H1 (cell line): ENCODE data around the gene STK11. TPM values are rescaled to one million over a fixed set of nuclear protein-coding genes. Genes with fewer than 3 reads are reported as not detected.

ENCODE experiments used
- CTCF ChIA-PET: fragments of 300-600 bp; sonication (Branson Sonifier 250); formaldehyde crosslinking; loops from one replicate; lab custom pipeline; 2021; ENCODE audit not compliant: partially characterized antibody; lab: Charles Lee
- POLR2A ChIA-PET: fragments of 300-600 bp; sonication (Branson Sonifier 250); formaldehyde crosslinking; loops from one replicate; lab custom pipeline; 2021; ENCODE audit warnings: inconsistent platforms; ENCODE audit not compliant: partially characterized antibody; lab: Charles Lee
- DNase-seq, 2 experiments: peaks; one replicate each; pipeline versions ENCODE4 v3.0.0 to v3.0.0-alpha.2; 2010 to 2022; ENCODE audit warnings: low spot score in 2 of 2, low read depth in 1 of 2, mixed read lengths in 1 of 2
- FAIRE-seq: peaks from 2 replicates; lab custom pipeline; 2011; peaks lifted over from hg19 to GRCh38; lab: Jason Lieb, UNC
- H2AFZ ChIP-seq: 2 replicates; pipeline ENCODE4 v1.8.1; 2012; ENCODE audit warnings: low read length, inconsistent platforms
- H2AK5ac ChIP-seq: 2 replicates; pipeline ENCODE4 v1.6.1; 2013; ENCODE audit warnings: low read depth, low read length
- H2BK120ac ChIP-seq: replicated peaks from 2 replicates; pipeline ENCODE3; 2013; ENCODE audit warnings: low read depth, low read length, inconsistent platforms
- H2BK12ac ChIP-seq: 2 replicates; pipeline ENCODE4 v1.6.1; 2013; ENCODE audit warnings: low read depth, low read length
- H2BK15ac ChIP-seq: 2 replicates; pipeline ENCODE4 v1.6.1; 2013; ENCODE audit warnings: low read length
- H2BK20ac ChIP-seq: 2 replicates; pipeline ENCODE4 v1.6.1; 2013; ENCODE audit warnings: low read length
- H2BK5ac ChIP-seq: 2 replicates; pipeline ENCODE4 v1.6.1; 2013; ENCODE audit warnings: low read depth, low read length
- H3K14ac ChIP-seq: 2 replicates; pipeline ENCODE4 v1.6.1; 2013; ENCODE audit warnings: inconsistent platforms; ENCODE audit not compliant: insufficient read length
- H3K18ac ChIP-seq: 2 replicates; pipeline ENCODE4 v1.6.1; 2013; ENCODE audit warnings: low read length; ENCODE audit errors: extremely low read depth
- H3K23ac ChIP-seq: 2 replicates; pipeline ENCODE4 v1.6.1; 2013; ENCODE audit warnings: inconsistent platforms; ENCODE audit not compliant: insufficient read length
- H3K23me2 ChIP-seq: 2 replicates; pipeline ENCODE4 v1.6.1; 2013; ENCODE audit warnings: low read depth, low read length
- H3K27ac ChIP-seq: 2 replicates; pipeline ENCODE4 v1.6.1; 2011; ENCODE audit warnings: low read depth, low read length, inconsistent platforms
- H3K27me3 ChIP-seq, 4 experiments: replicated peaks in 1 of 4; 1 replicate in 1 of 4; 2 replicates in 3 of 4; pipeline versions ENCODE4 v1.6.1 to v1.8.1; 2011 to 2013; ENCODE audit warnings: low read length in 3 of 4, mild to moderate bottlenecking in 3 of 4, inconsistent platforms in 2 of 4, mixed read lengths in 2 of 4, moderate library complexity in 1 of 4; ENCODE audit not compliant: control insufficient read depth in 3 of 4, insufficient read depth in 3 of 4; ENCODE audit errors: extremely low read depth in 1 of 4
- H3K36me3 ChIP-seq, 4 experiments: 2 replicates each; pipeline versions ENCODE4 v1.6.1 to v1.8.1; 2011 to 2013; ENCODE audit warnings: mild to moderate bottlenecking in 4 of 4, low read length in 3 of 4, moderate library complexity in 2 of 4, control low read depth in 1 of 4, inconsistent platforms in 1 of 4; ENCODE audit not compliant: insufficient read depth in 4 of 4, control insufficient read depth in 2 of 4
- H3K4ac ChIP-seq: replicated peaks from 2 replicates; pipeline ENCODE3; 2013; ENCODE audit warnings: low read length, low read depth, mixed read lengths, inconsistent platforms; ENCODE audit not compliant: insufficient read length
- H3K4me1 ChIP-seq, 4 experiments: replicated peaks in 1 of 4; 1 replicate in 1 of 4; 2 replicates in 3 of 4; pipeline versions ENCODE4 v1.6.1 to v1.8.1; 2011 to 2013; ENCODE audit warnings: low read length in 3 of 4, inconsistent platforms in 2 of 4, mixed read lengths in 1 of 4; ENCODE audit not compliant: insufficient read depth in 4 of 4, control insufficient read depth in 3 of 4
- H3K4me2 ChIP-seq, 2 experiments: 2 replicates each; pipeline versions ENCODE4 v1.6.1 to v1.8.1; 2011 to 2013; ENCODE audit warnings: low read depth in 2 of 2, low read length in 2 of 2, control low read depth in 1 of 2, inconsistent platforms in 1 of 2, mild to moderate bottlenecking in 1 of 2; ENCODE audit not compliant: insufficient read depth in 1 of 2
- H3K4me3 ChIP-seq, 4 experiments: fragments of 200-600, 300-600 bp in 1 of 4; sonication (generic), shearing (Covaris generic), sonication (Bioruptor Twin) in 1 of 4; 2 replicates each; pipeline versions ENCODE4 v1.5.1 to v1.8.1; 2011 to 2016; ENCODE audit warnings: low read length in 4 of 4, low read depth in 3 of 4, control low read depth in 2 of 4, inconsistent platforms in 2 of 4, mild to moderate bottlenecking in 2 of 4, mixed read lengths in 1 of 4, moderate library complexity in 1 of 4; ENCODE audit not compliant: insufficient read depth in 2 of 4; ENCODE audit errors: extremely low read depth in 1 of 4
- H3K56ac ChIP-seq: replicated peaks from 2 replicates; pipeline ENCODE3; 2013; ENCODE audit warnings: low read depth, mild to moderate bottlenecking, mixed read lengths, low read length, inconsistent platforms; ENCODE audit not compliant: insufficient read length
- H3K79me1 ChIP-seq: 2 replicates; pipeline ENCODE4 v1.6.1; 2013; ENCODE audit warnings: low read depth, low read length, control low read depth
- H3K79me2 ChIP-seq, 2 experiments: 2 replicates each; pipeline versions ENCODE4 v1.6.1 to v1.8.1; 2012 to 2013; ENCODE audit warnings: low read length in 2 of 2, mild to moderate bottlenecking in 2 of 2, inconsistent platforms in 1 of 2; ENCODE audit not compliant: insufficient read depth in 2 of 2, control insufficient read depth in 1 of 2
- H3K9ac ChIP-seq, 4 experiments: replicated peaks in 1 of 4; 1 replicate in 1 of 4; 2 replicates in 3 of 4; pipeline versions ENCODE4 v1.6.1 to v1.8.1; 2011 to 2013; ENCODE audit warnings: low read depth in 3 of 4, low read length in 3 of 4, control low read depth in 2 of 4, mild to moderate bottlenecking in 2 of 4, moderate library complexity in 2 of 4, inconsistent platforms in 1 of 4; ENCODE audit errors: extremely low read depth in 1 of 4
- H3K9me3 ChIP-seq, 2 experiments: 2 replicates each; pipeline versions ENCODE4 v1.6.1 to v1.8.1; 2012 to 2013; ENCODE audit warnings: mild to moderate bottlenecking in 2 of 2, moderate library complexity in 2 of 2, control low read depth in 1 of 2, inconsistent platforms in 1 of 2, low read depth in 1 of 2, low read length in 1 of 2, mixed read lengths in 1 of 2; ENCODE audit not compliant: insufficient read depth in 2 of 2
- H4K20me1 ChIP-seq, 2 experiments: replicated peaks in 1 of 2; 2 replicates each; pipeline versions ENCODE3 to v1.8.1; 2011 to 2013; ENCODE audit warnings: inconsistent platforms in 2 of 2, low read length in 2 of 2, mild to moderate bottlenecking in 1 of 2; ENCODE audit not compliant: insufficient read depth in 2 of 2, control insufficient read depth in 1 of 2
- H4K5ac ChIP-seq: 2 replicates; pipeline ENCODE4 v1.6.1; 2013; ENCODE audit warnings: low read length, low read depth, mixed read lengths, inconsistent platforms; ENCODE audit not compliant: insufficient read length
- H4K8ac ChIP-seq: 2 replicates; pipeline ENCODE4 v1.8.0; 2013; ENCODE audit warnings: mild to moderate bottlenecking, moderate library complexity, low read length, inconsistent platforms; ENCODE audit not compliant: insufficient read depth; ENCODE audit errors: extremely low read depth
- H4K91ac ChIP-seq: replicated peaks from 2 replicates; pipeline ENCODE3; 2013; ENCODE audit warnings: low read length, mixed read lengths, inconsistent platforms; ENCODE audit not compliant: insufficient read length
- BRCA1 ChIP-seq: IDR thresholded peaks from 2 replicates; pipeline ENCODE4 v1.6.1; 2012; ENCODE audit warnings: low read depth, low read length, improper control_type of control experiment
- CBX5 ChIP-seq: fragments of 300-800, 300-1000 bp; sonication (generic); IDR thresholded peaks from 2 replicates; pipeline ENCODE4 v1.7.1; 2016; ENCODE audit warnings: antibody characterized with exemption, low read length, low read depth
- EZH2 ChIP-seq: fragments of 200-600 bp; sonication (generic); IDR thresholded peaks from 2 replicates; pipeline ENCODE4 v1.7.1; 2012; ENCODE audit warnings: low read depth, mild to moderate bottlenecking, moderate library complexity, low read length, inconsistent platforms; ENCODE audit not compliant: severe bottlenecking
- HDAC6 ChIP-seq: IDR thresholded peaks from one replicate; pipeline ENCODE4 v1.7.1; 2012; ENCODE audit warnings: low read depth, mild to moderate bottlenecking, inconsistent platforms, low read length, moderate library complexity
- JUN ChIP-seq: IDR thresholded peaks from 2 replicates; pipeline ENCODE4 v1.6.1; 2011; ENCODE audit warnings: low read depth, mild to moderate bottlenecking, improper control_type of control experiment, low read length
- JUND ChIP-seq: IDR thresholded peaks from 2 replicates; pipeline ENCODE4 v1.6.1; 2011; ENCODE audit warnings: mild to moderate bottlenecking, improper control_type of control experiment, low read length
- KDM5A ChIP-seq: fragments of 200-600 bp; IDR thresholded peaks from 2 replicates; pipeline ENCODE4 v1.7.1; 2012; ENCODE audit warnings: mild to moderate bottlenecking, low read length, inconsistent platforms, mixed read lengths
- POU5F1 ChIP-seq: IDR thresholded peaks from 2 replicates; pipeline ENCODE4 v1.6.1; 2011; ENCODE audit warnings: low read depth, mild to moderate bottlenecking, low read length, moderate library complexity
- RFX5 ChIP-seq: IDR thresholded peaks from 2 replicates; pipeline ENCODE4 v1.6.1; 2011; ENCODE audit warnings: low read depth, low read length, improper control_type of control experiment, borderline replicate concordance
- SP4 ChIP-seq: IDR thresholded peaks from 2 replicates; pipeline ENCODE4 v1.6.1; 2012; ENCODE audit warnings: low read length, inconsistent platforms
- TBP ChIP-seq: IDR thresholded peaks from 2 replicates; pipeline ENCODE4 v1.6.1; 2011; ENCODE audit warnings: low read depth, low read length, improper control_type of control experiment
- WGBS, 2 experiments: shearing (Covaris generic) in 1 of 2; methylation state at CpG; one replicate each; pipeline versions ENCODE4 v1.1.6 to v1.1.7; 2013 to 2015; ENCODE audit warnings: low lambda C conversion rate in 2 of 2, mixed read lengths in 2 of 2, inconsistent platforms in 1 of 2, low coverage in 1 of 2, missing lambda C conversion rate in 1 of 2; ENCODE audit not compliant: insufficient replicate concordance in 2 of 2, insufficient coverage in 1 of 2, insufficient read length in 1 of 2; ENCODE audit errors: extremely low coverage in 1 of 2, missing lambda C conversion rate in 1 of 2; 5-methylcytosine and 5-hydroxymethylcytosine counted together
- polyA plus RNA-seq, 7 experiments: library from polyadenylated mRNA; depleted of rRNA in 3 of 7; stranded (reverse) in 5 of 7; unstranded in 2 of 7; fragments of >200 nt in 5 of 7; fragments of 200-250 nt in 2 of 7; gene quantifications; 1 replicate in 5 of 7; 2 replicates in 1 of 7; 4 replicates in 1 of 7; pipeline versions ENCODE4 v1.2.1 to v1.2.3, GENCODE V29; 2011 to 2013; ENCODE audit warnings: missing spikeins in 2 of 7, mixed read lengths in 2 of 7
- total RNA-seq: library from RNA; stranded (reverse); fragmentation: NEBNext Ultra II Directional; extraction: Animal tissue kit (Norgen Biotek cat#: 25700); gene quantifications from 2 replicates; pipeline ENCODE4 v1.2.1, GENCODE V29; 2021
- TF ChIP-seq, protein P1 (sequence below): IDR thresholded peaks from 2 replicates; pipeline ENCODE4 v1.6.1; 2011; ENCODE audit warnings: low read depth, mild to moderate bottlenecking, low read length; ENCODE audit not compliant: insufficient read depth
- TF ChIP-seq, protein P2 (sequence below): IDR thresholded peaks from 2 replicates; pipeline ENCODE4 v1.6.1; 2012; ENCODE audit warnings: inconsistent platforms

Gene STK11
- total and polyA plus RNA-seq, 2 of the 8 experiments (the other 6 are each of a cell fraction or from before 2014, with no cell fraction given), result 45.3 to 70.7 TPM

DNA sequence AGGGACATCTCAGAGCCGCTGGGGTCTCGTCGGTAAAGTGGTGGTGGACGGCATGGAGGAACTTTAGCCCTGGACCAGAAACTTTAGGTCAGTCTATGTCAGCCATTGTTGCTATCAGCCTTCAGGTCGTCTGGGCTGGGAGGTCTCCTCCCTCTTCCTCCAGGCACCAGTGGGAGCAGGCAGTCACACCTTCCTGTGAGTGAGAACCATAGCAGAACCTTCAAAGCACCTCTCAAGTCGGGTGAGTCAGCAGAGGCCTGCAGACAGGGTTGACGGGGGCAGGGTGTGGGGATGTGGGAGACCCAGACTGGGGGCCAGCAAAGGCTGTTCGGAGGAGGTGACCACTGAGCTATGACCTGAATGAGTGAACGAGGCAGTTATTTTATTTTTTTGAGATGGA lies 16.2 kb upstream of the STK11 start:
- DNase-seq (no peak), FAIRE-seq (no peak)
- Histone ChIP-seq H4K5ac (peak overlapping the region; percentile 15), H2BK15ac (no peak overlapping the region), H2BK12ac (0 out of 2 replicates have a peak overlapping the region, but pooled peaks have one; percentile 17), H4K20me1 (no peaks in the 10 kb centered on the region), H3K27ac (no peak overlapping the region), H3K79me1 (no peaks in the 10 kb centered on the region), H2AFZ (0 out of 2 replicates have a peak overlapping the region, but pooled peaks have one; percentile 8), H2BK20ac (no peak overlapping the region), H3K18ac (no peak overlapping the region), H3K56ac (no peak overlapping the region), H3K4me2 (no peak overlapping the region), H3K9ac (no peak overlapping the region; a peak in 1 of 7 replicates), H3K23ac (no peak overlapping the region), H2BK120ac (no peak overlapping the region), H3K4me1 (0 out of 7 replicates have a peak, but pooled peaks cover 0 to 2% (median 0%) of the 10 kb centered on the region in 4 experiments), H4K8ac (0 out of 2 replicates have a peak overlapping the region, but pooled peaks have one; percentile 51), H3K4me3 (no peak overlapping the region; a peak in 2 of 8 replicates), H3K36me3 (no peaks in the 10 kb centered on the region), H2AK5ac (no peak overlapping the region), H3K4ac (peak overlapping the region; percentile 53), H4K91ac (peak overlapping the region; percentile 55), H3K27me3 (no peaks in the 10 kb centered on the region), H3K14ac (no peak overlapping the region), H2BK5ac (peak overlapping the region; percentile 21; the same call in 1 of the 2 replicates), H3K23me2 (no peaks in the 10 kb centered on the region), H3K79me2 (no peaks in the 10 kb centered on the region), H3K9me3 (no peaks in the 10 kb centered on the region)
- CTCF ChIA-PET, result interaction anchor here (1.0 to 1.2 kb wide), 3 partner anchors 9 to 59 kb away, joined by 3 read pairs; no protein-coding TSS in a partner anchor
- 90% methylated on average over 9 of the region's 9 CpGs; no CpG with 5 or more reads in 1 of the 2 experiments for WGBS, 2 experiments
- POLR2A ChIA-PET, result interaction anchor here (1.2 kb wide), 1 partner anchor 79 kb away, joined by 3 read pairs; no protein-coding TSS in a partner anchor
- TF ChIP-seq KDM5A (no peak), JUND (no peak), POU5F1 (no peak), HDAC6 (no peak), SP4 (no peak), RFX5 (no peak), CBX5 (no peak), EZH2 (no peak), TBP (no peak), BRCA1 (no peak), JUN (no peak)
- TF ChIP-seq, protein P1, sequence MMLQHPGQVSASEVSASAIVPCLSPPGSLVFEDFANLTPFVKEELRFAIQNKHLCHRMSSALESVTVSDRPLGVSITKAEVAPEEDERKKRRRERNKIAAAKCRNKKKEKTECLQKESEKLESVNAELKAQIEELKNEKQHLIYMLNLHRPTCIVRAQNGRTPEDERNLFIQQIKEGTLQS, result no peak
- TF ChIP-seq, protein P2, sequence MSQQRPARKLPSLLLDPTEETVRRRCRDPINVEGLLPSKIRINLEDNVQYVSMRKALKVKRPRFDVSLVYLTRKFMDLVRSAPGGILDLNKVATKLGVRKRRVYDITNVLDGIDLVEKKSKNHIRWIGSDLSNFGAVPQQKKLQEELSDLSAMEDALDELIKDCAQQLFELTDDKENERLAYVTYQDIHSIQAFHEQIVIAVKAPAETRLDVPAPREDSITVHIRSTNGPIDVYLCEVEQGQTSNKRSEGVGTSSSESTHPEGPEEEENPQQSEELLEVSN, result no peak
